GM12875 (cell line): ENCODE measurements around the gene ATF7.

Experiments used
- H3K4me3 ChIP-seq: one replicate; pipeline ENCODE4 v1.5.1; 2011; ENCODE audit warnings: low read depth, low read length, control low read depth
- TF ChIP-seq, protein P1 (sequence below): IDR thresholded peaks from 2 replicates; pipeline ENCODE4 v1.5.1; 2011; ENCODE audit warnings: low read depth, mild to moderate bottlenecking, control low read depth, inconsistent platforms, low read length, moderate library complexity, borderline replicate concordance; ENCODE audit not compliant: insufficient read depth

ATF7 gene

DNA sequence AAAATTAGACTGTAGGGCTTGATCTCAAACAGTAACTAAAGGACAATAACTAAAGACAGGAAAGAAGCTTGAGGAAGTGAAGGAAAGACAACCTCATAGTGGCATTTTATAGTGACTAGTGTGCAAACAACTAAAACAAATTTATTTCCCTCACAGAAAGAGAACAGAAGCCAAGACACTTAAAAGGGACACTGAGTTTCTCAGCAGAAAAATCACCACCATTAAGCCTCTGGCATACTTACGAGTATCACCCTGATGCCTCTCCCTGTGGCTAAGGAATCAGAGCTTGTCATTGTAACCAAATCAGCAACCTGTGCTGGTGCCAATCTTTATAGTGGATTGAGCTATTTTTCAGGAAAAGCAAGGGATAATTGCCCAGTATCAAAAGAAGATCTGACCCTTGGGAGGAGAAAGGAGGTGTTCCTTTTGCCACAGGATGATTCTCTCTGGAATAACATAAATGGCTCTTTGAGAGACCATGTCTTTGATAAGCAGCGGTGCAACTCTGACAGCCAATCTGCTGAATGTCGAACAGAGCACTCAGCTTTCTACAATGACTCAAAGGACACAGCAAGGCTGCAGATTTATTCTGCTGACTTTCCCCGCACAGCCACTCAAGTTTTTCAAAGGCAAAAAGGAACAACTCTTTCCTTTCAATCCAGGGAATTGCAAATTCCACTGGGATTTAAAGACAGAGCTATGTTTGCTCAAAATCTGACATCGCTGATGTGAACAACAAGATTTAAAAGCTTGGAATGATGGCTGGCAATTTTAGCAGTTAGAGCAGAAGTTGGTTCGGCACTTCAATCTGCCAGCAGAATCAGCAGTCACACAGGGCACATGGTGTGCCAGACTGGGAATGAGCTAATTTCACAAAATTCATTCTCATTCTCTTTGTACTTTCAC is 34.6 kb downstream of the ATF7 start:
- TF ChIP-seq, protein P1, sequence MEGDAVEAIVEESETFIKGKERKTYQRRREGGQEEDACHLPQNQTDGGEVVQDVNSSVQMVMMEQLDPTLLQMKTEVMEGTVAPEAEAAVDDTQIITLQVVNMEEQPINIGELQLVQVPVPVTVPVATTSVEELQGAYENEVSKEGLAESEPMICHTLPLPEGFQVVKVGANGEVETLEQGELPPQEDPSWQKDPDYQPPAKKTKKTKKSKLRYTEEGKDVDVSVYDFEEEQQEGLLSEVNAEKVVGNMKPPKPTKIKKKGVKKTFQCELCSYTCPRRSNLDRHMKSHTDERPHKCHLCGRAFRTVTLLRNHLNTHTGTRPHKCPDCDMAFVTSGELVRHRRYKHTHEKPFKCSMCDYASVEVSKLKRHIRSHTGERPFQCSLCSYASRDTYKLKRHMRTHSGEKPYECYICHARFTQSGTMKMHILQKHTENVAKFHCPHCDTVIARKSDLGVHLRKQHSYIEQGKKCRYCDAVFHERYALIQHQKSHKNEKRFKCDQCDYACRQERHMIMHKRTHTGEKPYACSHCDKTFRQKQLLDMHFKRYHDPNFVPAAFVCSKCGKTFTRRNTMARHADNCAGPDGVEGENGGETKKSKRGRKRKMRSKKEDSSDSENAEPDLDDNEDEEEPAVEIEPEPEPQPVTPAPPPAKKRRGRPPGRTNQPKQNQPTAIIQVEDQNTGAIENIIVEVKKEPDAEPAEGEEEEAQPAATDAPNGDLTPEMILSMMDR = no peak

DNA sequence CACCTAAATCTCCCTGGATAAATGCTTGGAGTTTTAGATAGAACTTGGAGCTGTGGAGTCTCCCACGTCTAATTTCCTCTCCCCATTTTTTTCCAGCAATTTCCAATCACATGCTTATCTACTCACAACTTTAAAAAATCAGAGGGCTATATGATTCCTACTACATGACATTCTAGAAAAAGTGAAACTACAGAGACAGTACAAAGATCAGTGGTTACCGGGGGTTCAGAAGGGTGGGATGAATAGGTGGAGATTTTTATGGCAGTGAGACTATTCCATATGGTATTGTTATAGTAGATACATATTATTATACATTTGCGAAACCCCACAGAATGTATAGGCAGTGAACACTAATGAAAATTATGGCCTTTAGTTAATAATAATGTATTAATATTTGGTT is 35.5 kb downstream of the ATF7 start:
- no peak overlapping the region for H3K4me3 ChIP-seq
- TF ChIP-seq, protein P1 = no peak

More for the DNA sequence above, 34.6 kb downstream of the ATF7 start:
- H3K4me3 ChIP-seq = no peak overlapping the region

DNA sequence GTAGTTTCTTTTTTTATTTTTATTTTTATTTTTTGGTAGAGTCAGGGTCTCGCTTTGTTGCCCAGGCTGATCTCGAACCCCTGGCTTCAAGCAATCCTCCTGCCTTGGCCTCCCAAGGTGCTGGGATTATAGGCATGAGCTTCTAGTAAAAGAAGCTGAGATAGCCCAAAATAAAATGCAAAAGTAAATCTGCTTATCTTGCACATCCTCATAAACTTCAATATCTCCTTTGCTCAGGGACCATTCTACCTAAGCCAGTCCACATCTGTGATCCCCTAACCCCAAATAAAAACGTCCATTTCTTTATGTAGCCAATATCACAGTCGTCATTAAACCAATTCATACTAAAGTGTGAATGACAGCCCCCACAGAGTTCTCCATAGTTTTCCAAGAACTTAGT is 36.3 kb downstream of the ATF7 start:
- H3K4me3 ChIP-seq = no peak overlapping the region
- TF ChIP-seq, protein P1 = no peak

DNA sequence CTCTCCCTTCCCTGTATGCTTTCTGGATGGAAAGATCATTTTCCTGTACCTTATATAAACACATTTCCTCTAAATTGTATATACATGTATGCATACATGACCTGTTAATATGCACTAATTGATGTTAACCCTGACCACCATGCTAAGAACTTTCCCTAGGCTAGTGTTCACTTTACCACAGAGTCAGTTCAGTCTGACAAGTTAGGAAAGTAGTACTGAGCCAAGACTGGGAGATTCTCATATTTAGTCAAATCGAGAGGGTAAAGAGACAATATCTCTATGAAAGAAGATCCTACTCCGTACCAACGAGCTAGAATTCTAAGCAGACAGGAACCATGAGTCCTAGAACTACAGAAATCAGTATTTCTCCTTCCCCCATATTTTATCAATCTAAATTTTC is 36.8 kb downstream of the ATF7 start:
- TF ChIP-seq, protein P1 = no peak
- no peak overlapping the region for H3K4me3 ChIP-seq

DNA sequence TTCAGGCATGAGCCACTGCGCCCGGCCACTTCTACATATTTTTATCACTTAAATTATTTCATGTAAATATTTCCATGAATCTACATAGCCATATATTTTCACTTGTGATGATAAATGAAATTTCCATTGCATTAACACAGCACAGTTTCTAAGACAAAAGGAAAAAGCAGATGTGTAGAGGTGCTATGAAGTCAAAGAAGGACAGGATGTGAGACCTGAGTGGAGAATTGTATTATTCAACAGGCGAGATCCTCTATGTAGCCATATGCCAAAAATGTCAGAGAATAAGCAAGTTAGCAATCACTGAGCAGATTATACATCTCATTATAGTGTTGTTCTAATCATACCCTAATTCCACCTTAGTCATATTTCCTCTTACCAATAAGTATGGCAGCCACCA is 38.1 kb downstream of the ATF7 start:
- no peak overlapping the region for H3K4me3 ChIP-seq
- TF ChIP-seq, protein P1 = no peak

DNA sequence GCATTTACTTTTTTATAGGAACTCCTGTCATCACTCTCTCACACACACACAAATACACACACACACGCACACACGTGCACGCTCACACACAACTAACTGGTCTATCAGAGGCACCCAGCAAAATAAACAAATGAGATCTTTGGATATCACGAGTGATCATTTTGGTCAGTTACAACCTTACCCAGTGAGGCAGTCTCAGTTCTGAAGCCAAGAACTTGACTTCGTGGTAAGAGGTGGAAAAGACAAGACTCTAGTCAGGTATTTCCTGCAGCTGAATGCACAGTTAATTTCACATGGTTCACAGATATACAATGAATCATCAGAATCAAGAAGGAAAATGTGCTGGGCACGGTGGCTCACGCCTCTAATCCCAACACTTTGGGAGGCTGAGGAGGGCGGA is 39.4 kb downstream of the ATF7 start:
- H3K4me3 ChIP-seq = no peak overlapping the region
- TF ChIP-seq, protein P1 = no peak
